ENCODE measurements around the gene FIZ1. TPM values are rescaled to one million over a fixed set of nuclear protein-coding genes. Genes with fewer than 3 reads are reported as not detected.

FIZ1 gene
- total RNA-seq, 1 donor from 2014 or later: 18.4 TPM

GRCh38 chr19:55635856-55636440 is 36.6 kb upstream of the FIZ1 start:
- no peak for DNase-seq (ENCODE audit: low spot score)

- DNase-seq (ENCODE audit: low spot score): no peak
These were observed 36.0 kb upstream of the FIZ1 start for GRCh38 chr19:55635334-55635717.

- no peak for DNase-seq (ENCODE audit: low spot score)
These were observed 34.5 kb upstream of the FIZ1 start for GRCh38 chr19:55633861-55634260.

- peak; percentile 93 for DNase-seq (ENCODE audit: low spot score)
These were observed 33.1 kb upstream of the FIZ1 start for GRCh38 chr19:55632463-55632834.

- DNase-seq (ENCODE audit: low spot score): no peak
These were observed 27.0 kb upstream of the FIZ1 start for GRCh38 chr19:55626350-55626749.

- no peak for DNase-seq (ENCODE audit: low spot score)
These were observed 25.6 kb upstream of the FIZ1 start for GRCh38 chr19:55625004-55625326.

- peak; percentile 94 for DNase-seq (ENCODE audit: low spot score)
These were observed 25.0 kb upstream of the FIZ1 start, which contains the start of gene ZNF784 for GRCh38 chr19:55624109-55625003. Gene ZNF784, minus strand, starts transcription at chr19:55624566. Its CDS starts 5 bp downstream, at chr19:55624561.

GRCh38 chr19:55623561-55623960 is 24.2 kb upstream of the FIZ1 start:
- DNase-seq (ENCODE audit: low spot score): no peak

GRCh38 chr19:55623130-55623529 is 23.8 kb upstream of the FIZ1 start:
- DNase-seq (ENCODE audit: low spot score): no peak

GRCh38 chr19:55622242-55622969 is 23.1 kb upstream of the FIZ1 start:
- DNase-seq (ENCODE audit: low spot score): no peak

- DNase-seq (ENCODE audit: low spot score): no peak
These were observed 22.4 kb upstream of the FIZ1 start for GRCh38 chr19:55621673-55622231.

GRCh38 chr19:55621205-55621672 is 21.9 kb upstream of the FIZ1 start:
- no peak for DNase-seq (ENCODE audit: low spot score)

- DNase-seq (ENCODE audit: low spot score): no peak
These were observed 21.3 kb upstream of the FIZ1 start for GRCh38 chr19:55620410-55621204.

GRCh38 chr19:55619286-55619685 is 20.0 kb upstream of the FIZ1 start:
- DNase-seq (ENCODE audit: low spot score): no peak

GRCh38 chr19:55618426-55618825 is 19.1 kb upstream of the FIZ1 start:
- no peak for DNase-seq (ENCODE audit: low spot score)

GRCh38 chr19:55617426-55617825 is 18.1 kb upstream of the FIZ1 start:
- no peak for DNase-seq (ENCODE audit: low spot score)

GRCh38 chr19:55616395-55616875 is 17.1 kb upstream of the FIZ1 start:
- no peak for DNase-seq (ENCODE audit: low spot score)

- DNase-seq (ENCODE audit: low spot score): no peak
These were observed 16.5 kb upstream of the FIZ1 start for GRCh38 chr19:55615543-55616394.

GRCh38 chr19:55614711-55615542 is 15.6 kb upstream of the FIZ1 start:
- no peak for DNase-seq (ENCODE audit: low spot score)
